SKM-1 (cell line): ENCODE data around the gene WBP2.

Experiments
- DNase-seq: peaks from one replicate; lab custom pipeline; 2025; ENCODE audit not compliant: unreplicated experiment; lab: John Stamatoyannopoulos, UW

The WBP2 gene

GRCh38 chr17:75846692-75847613 lies 8.2 kb downstream of the WBP2 start:
- no peak for DNase-seq

GRCh38 chr17:75845933-75846691 lies 9.0 kb downstream of the WBP2 start:
- DNase-seq, result no peak

- peak; percentile 76 for DNase-seq
Measured at GRCh38 chr17:75845058-75845711, 9.9 kb downstream of the WBP2 start.

GRCh38 chr17:75844530-75845057 lies 10.5 kb downstream of the WBP2 start:
- no peak for DNase-seq

GRCh38 chr17:75843577-75844529 lies 11.3 kb downstream of the WBP2 start, which contains the start of gene UNC13D:
Gene UNC13D (minus strand): TSS chr17:75844404. CDS start chr17:75844337, 67 bp downstream.
- DNase-seq, result peak; percentile 78

GRCh38 chr17:75842963-75843576 lies 12.1 kb downstream of the WBP2 start:
- DNase-seq, result no peak

GRCh38 chr17:75842411-75842810 lies 12.7 kb downstream of the WBP2 start:
- DNase-seq, result no peak

GRCh38 chr17:75840799-75841164 lies 14.4 kb downstream of the WBP2 start:
- no peak for DNase-seq

- DNase-seq, result no peak
Measured at GRCh38 chr17:75839942-75840798, 15.0 kb downstream of the WBP2 start.

GRCh38 chr17:75838410-75838809 lies 16.7 kb downstream of the WBP2 start:
- no peak for DNase-seq

- no peak for DNase-seq
Measured at GRCh38 chr17:75837899-75838298, 17.2 kb downstream of the WBP2 start.

GRCh38 chr17:75836605-75837004 lies 18.5 kb downstream of the WBP2 start:
- DNase-seq, result no peak

GRCh38 chr17:75835654-75835987 lies 19.5 kb downstream of the WBP2 start:
- no peak for DNase-seq

- no peak for DNase-seq
Measured at GRCh38 chr17:75834928-75835653, 20.0 kb downstream of the WBP2 start.

- DNase-seq, result no peak
Measured at GRCh38 chr17:75834279-75834920, 20.7 kb downstream of the WBP2 start.

GRCh38 chr17:75832652-75833400 lies 22.3 kb downstream of the WBP2 start:
- DNase-seq, result no peak

- no peak for DNase-seq
Measured at GRCh38 chr17:75832164-75832651, 22.9 kb downstream of the WBP2 start.
